GM23248 (cell line): ENCODE results near the gene CCNY.

Experiments
- EZH2 ChIP-seq: fragments of 200-600 bp; sonication (generic); IDR thresholded peaks from 2 replicates; pipeline ENCODE4 v1.6.1; 2018; ENCODE audit warnings: antibody characterized with exemption, mild to moderate bottlenecking; ENCODE audit not compliant: insufficient read depth, poor library complexity, severe bottlenecking
- EZH2phosphoT487 ChIP-seq: fragments of 200-600 bp; sonication (generic); IDR thresholded peaks from 2 replicates; pipeline ENCODE4 v1.6.1; 2018; ENCODE audit warnings: antibody characterized with exemption, moderate library complexity, mild to moderate bottlenecking, low read depth; ENCODE audit not compliant: insufficient read depth

DNA sequence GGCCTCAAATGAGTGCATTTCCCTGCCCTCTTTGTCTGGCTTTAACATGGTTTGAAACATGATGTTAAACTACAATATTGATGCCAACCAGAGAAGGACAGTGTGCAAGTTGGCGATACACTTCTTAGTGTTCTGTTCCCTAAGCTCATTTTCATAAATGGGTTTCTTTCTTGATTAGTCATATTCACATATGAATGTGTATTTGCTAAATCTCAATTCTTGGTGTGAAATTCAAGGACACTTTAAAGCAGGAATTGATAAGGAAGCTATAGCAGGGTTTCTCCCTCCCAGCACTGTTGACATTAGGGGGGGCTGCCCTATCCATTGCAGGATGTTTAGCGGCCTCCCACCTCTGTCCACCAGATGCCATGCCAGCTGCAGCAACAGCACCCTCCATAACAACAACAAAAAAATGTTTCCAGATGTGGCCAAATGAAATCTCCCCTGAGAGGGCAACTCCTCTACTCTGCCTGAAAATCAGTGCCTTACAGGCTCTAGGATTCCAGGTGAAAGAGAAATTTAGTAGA, 13.1 kb downstream of the CCNY start:
- TF ChIP-seq EZH2phosphoT487, result no peak
- no peak for TF ChIP-seq EZH2
